GM18861 (cell line): Measurements from ENCODE around the gene JAG1.
"Not testable (repeated sequence)": the region's sequence is repeated elsewhere in the genome, so short reads cannot be mapped to it uniquely, and the experiment has no call there.

Source experiments
- ATAC-seq: cut with Tn5 transposase; IDR thresholded peaks from one replicate; pipeline ENCODE4 v1.9.1; 2021; ENCODE audit not compliant: unreplicated experiment

Gene JAG1

DNA sequence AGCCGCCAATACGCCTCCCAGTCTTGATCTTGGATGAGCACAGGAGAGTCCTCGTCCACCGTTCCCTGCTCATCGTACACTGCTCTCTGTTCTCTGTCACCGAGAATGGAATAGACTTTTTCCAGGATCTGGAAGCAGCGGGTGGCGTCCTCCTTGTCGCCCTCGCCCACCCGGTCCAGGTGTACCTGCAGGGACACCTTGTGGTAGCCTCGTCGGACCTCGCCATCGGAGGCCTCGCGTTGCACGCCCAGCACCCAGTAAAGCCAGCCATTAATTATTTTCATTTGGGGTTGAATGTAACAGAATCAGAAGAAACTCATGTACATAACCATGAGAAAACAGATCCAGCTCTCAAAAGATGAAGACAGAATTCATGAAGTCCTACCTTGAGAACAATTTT, 59.9 kb downstream of the JAG1 start:
- ATAC-seq = no peak

DNA sequence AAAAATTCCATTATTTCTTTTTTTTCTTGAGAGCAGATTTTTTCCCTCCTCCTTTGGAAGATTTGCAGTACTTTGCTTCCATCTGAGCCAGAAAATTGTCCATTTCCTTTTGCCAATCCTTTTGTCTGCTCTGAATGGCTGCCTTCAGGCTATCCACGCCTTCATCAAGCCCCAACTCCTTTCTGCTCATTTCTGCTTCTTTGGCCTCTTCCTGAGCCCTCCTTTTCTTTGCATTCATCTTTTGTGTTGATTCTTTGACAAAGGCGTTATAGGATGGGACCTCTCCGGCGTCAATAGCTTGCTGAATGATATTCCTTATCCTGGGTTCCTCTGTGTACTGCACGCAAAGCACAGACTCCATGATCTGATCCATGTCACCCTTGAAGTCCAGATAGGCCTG, 60.4 kb downstream of the JAG1 start:
- not testable (repeated sequence) for ATAC-seq

DNA sequence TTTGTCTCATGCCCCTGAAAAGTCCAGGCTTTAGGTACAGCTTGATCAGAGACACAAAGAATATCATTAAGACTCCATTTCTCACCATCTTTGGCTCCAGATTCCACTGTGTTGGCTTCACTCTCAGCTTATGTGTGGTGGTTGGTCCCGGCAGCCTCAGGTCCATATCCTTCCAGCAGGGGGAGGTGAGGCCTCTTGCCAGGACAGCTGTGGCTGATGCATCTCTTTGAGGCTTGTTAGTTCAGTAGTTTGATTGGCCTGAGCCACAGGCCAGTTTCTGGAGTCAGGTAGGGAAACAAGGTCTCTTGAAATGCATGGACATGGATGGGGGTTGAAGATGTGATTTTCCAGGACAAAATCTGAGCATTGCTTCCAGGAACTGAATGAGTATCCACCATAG, 62.4 kb downstream of the JAG1 start:
- ATAC-seq = peak; percentile 75

DNA sequence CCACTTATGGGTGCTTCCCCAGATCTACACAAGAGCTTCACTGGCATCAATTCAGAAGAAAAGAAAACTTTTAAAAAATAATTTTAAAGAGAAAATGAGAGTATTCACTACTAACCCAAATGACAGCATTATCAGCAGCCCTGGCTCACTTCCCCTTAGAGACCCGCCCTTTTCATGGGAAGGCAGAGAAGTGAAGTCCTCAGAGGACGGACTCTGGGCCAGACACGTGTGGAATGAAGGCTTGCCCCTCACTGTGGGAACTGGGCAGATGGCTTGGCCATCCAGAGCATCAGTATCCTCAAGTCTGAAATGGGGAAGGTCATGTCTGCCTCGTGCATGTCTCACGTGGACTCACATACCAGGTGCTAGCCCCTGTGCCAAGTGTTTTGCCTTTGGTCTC, 63.5 kb downstream of the JAG1 start:
- ATAC-seq = no peak

DNA sequence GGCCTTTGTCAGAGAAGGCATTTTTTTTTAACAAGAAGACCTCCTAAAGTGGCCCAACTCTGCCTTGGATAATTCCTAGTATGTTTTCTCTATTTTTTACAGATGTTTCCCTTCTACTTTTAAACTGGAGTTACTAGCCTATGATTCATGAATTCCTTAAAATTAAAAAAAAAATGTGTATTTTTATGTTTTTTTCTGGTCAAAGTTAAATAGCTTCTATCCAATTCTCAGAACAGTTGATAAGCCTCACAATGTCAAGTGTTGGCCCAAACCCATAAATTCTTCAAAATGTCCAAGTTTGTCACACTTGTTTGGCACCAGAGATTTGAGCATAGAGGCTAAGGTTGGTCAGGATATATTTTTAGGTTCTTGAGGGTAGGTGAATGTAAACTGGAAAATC, 64.0 kb downstream of the JAG1 start:
- no peak for ATAC-seq

DNA sequence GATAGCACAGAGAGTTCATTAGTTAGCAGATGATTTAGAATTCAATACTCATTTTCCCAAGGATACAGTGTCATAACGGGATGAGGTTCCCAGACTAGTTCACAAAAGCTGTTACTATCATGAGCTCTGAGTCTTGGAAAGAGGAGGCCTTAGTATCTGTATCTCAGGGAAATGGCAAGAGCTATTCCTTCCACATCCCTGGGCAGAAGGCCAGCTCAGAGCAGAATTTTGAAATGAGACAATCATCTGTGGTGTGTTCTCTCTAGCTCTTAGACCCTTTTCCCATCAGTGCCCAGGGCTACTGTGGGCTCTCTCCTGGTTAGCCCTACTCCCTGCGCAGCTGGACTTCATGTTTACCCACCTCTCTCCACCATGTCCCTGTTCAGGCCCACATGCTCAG, 64.5 kb downstream of the JAG1 start:
- ATAC-seq = no peak

DNA sequence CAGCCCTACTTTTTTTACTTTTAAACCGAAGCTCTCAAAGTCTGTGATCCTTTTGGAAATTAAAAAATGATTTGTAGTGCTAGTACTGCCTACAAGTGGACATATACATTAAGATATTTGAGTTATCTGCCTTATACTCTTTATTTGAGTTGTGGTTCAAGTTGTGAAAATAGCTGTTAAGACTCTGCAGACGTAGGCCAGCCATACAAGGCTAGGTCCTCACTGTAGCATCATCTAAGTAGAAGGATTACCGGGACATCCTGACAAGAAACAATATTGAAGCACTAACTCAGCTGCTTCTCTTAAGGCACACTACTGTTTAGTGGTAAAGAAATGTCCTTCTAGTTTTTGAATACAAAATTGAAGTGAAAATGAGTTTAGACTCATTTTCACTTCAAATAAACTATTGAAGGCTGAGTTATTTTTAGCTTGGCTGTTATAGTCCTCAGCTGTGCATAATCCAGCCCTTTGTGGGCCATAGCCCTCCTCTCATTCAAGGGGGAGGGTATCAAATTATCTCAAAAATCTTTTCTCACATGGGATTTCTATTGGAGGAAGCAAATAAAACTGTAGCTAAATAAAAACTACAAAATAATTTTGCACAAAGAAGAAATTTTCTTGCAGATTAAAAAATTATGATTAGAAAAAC, 68.1 kb downstream of the JAG1 start:
- ATAC-seq = no peak

DNA sequence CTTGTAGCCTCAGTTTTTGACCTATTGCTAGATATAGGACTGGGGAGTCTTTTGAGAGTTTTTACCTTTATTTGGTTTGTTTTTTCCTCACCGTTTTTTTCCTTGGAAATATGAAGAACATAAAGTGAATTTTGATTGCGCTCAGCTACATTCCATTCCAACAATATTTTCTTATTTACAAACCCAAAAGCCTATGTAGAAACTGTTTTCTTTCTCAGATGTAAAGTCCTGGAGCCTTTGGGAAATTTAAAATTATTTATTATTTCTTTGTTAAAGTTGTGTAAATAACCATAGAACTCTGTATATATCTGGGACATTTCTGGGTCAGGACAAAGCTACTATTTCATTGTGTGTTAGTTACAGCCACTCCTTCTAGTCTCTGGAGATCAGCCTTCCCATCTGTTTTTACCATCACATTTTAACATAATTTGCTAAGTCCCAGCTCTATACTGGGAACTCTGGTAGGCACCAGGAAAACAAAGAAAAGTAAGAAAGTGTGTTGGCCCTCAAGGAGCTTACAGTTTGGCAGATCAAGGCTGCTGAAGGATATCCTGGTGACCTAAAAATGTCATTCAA, 68.8 kb downstream of the JAG1 start:
- ATAC-seq = no peak

DNA sequence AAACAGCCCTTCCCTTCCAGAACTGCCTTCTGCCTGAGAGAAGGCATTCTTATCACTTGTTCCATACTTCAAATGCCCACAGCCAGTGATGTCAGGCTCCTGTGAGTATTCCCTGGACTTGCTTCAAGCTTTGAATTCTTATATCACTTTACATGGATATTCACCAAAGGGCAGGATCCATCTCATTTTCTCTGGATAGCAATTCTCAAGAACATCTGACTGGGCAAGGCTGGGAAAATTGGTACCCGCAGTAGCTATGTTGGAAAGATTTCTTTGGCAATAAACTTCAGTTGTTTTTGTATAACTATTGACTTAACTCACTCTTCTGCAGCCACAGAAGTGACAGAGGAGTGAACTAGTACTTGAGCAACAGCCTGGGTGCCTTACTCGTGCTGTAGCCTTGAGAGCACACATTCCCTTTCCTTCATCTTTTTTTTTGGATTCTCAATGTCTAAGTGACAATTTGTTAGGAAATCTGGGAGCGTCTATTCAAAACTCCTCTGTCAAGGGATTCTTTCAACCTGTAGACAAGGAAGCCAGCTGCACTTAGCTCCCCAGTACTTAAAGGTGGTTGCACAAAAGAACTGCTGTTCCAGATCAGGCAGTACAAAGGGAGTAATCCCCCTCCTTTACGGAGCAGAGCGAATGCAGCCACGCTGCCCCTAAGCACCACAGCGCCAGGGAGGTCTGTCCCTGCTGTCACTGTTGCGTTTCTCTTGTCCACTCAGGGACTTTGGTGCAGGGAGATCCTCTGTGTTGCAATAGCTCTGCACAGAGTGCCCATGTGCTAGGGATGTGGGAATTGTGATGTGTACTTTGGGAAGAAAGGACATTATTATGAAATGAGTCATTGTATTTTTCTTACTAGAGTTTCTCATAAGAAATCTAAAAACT, 69.6 kb downstream of the JAG1 start:
- no peak for ATAC-seq

DNA sequence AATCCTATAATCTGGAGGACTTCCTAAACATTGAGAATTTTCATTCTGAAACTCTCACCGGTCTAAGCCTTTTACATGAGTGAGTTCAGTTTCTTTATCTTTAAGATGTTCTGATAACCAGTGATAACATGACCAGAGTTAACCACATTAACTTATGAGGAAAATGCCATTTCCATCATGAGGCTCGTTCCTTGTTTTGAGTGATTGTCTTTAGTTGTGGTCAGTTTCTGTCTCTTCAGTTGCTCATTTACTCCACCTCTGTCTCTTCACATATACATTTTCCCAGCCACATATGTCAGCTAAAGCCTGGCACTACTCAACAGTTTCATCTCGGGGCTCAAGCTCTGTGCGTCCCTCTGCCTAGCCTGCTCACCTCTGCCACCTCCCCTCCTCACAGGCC, 70.4 kb downstream of the JAG1 start:
- ATAC-seq = no peak

DNA sequence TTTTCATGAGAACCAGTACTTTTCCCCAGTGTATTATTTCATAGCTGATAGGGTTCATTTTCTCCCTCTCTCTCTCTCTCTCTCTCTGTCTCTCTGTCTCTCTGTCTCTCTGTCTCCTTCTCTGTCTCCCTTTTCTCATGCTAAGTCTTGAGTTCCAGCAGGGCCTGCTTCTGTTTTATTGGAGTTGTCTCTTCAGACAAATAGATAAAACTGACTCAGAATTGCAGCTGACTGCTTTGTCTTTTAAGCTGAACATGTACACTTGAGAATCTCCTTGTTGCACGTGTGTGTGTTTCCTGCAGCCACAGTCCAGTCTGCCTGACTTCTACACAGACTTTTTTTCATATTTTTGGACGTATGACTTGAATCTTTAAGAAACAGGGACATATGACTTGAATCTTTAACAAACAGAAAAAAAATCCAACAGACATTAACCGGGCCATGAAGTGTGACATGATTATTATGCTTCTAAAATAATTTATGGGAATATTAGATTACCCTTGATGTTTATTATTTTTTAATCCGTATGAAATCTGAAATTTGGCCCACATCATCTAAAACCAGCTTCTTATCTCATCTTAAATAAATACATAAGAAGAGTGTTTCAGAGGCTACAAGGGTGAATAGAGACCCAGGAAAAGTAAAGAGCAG, 71.5 kb downstream of the JAG1 start:
- no peak for ATAC-seq

DNA sequence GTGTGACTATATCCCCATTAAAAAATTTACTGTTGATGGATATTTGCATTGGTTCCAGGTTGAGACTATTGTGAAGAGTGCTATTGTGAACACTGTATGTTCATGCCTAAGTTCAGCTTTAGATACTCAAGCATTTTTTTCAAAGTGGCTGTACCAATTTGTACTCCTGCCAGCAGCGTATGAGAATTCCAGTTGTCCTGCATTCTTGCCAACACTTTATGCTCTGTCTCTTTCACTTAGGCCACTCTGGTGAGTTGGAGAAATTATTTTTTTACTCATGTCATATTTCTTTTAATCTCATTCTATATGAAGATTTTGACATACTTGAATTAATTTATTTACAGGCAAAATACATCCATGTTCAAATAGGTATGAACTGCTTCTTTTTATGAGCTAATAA, 76.2 kb downstream of the JAG1 start:
- ATAC-seq = no peak

DNA sequence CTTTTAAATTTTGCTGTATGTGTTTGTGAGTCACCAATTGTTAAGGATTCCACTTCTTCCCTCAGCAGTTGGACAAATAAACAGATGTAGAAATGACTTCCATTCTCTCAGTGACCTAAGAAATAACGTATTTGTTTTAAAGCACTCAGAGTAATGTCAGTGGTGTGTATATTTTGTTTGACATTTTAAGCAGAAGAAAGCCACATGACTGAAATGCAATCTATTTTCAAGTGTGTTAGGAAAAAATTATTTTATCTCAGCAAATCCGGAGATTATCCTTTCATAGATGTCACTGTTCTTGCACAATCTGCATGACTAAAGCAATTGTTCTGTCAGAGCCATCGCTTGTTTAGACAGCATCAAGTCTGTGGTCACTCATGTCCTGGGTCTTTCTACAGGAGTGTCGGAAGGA, 77.1 kb downstream of the JAG1 start:
- ATAC-seq = no peak

DNA sequence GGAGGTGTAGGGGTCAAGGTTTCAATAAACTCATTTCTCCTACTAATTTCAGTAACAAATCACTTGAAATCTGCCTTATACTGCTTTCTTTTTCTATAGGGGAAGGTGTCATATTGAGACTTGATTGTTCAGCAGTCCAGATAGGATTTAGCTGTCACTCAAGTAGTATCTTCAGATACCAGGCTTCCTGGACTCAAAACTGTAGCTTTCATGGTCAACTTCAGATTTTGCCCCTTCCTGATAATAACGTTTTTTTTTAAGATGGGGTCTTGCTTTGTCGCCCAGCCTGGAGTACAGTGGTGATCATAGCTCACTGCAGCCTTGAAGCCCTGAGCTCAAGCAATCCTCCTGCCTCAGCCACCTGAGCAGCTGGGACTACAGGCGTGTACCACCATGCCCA, 77.8 kb downstream of the JAG1 start:
- no peak for ATAC-seq

DNA sequence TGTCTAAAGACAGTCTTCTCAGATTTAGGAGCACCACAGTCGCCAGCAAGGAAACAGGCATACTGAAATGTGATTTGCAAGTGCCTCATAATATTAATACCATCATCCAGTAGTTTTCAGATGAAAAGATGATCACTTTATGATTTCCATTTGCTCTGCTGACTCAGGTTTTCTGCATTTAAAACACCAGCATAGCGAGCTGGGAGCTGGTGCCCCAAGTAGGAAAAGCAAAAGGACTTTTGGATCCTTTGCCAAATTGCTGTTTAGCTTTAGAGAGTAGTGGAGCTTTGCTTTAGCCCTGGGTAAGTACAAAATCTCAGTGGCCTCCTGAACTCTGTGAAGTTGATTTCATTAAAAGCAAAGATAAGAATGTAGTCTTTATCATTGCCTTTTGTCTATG, 78.5 kb downstream of the JAG1 start:
- no peak for ATAC-seq

DNA sequence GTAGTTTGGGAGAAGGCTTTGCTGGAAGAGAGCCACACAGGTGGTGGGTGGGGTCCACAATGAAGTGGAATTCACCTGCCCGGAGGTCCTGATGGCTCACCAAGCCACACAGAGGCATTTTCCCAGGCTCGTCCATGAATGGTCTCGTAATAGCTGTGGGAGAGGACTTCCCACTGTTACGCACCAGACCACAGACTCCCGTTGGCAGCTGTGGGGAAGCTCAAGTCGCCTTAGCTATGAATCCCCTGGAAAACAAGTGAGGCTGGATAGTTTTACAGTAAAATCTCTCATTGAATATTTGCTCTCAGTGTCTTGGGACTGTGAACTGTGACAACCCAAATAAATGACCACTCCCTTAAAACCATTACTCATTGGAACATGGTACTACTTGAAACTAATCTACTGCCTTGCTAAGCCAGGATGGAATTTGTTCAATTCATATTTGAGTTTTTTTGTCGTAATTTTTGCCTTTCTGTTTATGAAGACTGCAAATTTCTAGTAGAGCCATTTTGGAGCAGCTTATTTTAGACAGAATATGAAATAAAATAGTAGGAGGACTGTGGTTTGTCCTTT, 79.4 kb downstream of the JAG1 start:
- no peak for ATAC-seq

DNA sequence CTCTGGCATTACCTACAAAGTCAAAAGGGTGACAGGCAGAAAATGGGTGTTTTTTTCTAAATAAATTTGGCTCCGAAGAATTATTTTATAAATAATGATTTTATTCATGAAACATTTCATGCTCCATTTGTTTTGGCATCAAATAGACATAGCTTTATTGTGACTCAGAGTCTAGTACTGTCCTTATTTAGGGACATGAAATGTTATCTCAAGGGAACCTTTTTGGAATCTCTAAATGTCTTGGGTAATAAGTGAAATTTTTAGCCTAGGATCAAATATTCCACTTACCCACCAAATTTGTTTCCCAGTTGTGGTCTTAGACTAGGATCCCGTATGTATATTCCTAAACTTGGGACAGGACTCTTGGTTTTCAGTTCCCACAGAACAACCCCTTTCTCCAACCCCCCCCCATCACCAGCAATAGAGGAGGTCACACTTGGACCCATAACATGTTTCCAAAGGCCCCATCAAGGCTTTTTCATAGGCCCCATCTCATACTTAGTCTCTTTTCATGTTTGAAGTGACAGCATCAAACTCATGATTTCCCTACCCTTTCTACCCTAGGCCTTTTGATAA, 81.8 kb downstream of the JAG1 start:
- no peak for ATAC-seq

DNA sequence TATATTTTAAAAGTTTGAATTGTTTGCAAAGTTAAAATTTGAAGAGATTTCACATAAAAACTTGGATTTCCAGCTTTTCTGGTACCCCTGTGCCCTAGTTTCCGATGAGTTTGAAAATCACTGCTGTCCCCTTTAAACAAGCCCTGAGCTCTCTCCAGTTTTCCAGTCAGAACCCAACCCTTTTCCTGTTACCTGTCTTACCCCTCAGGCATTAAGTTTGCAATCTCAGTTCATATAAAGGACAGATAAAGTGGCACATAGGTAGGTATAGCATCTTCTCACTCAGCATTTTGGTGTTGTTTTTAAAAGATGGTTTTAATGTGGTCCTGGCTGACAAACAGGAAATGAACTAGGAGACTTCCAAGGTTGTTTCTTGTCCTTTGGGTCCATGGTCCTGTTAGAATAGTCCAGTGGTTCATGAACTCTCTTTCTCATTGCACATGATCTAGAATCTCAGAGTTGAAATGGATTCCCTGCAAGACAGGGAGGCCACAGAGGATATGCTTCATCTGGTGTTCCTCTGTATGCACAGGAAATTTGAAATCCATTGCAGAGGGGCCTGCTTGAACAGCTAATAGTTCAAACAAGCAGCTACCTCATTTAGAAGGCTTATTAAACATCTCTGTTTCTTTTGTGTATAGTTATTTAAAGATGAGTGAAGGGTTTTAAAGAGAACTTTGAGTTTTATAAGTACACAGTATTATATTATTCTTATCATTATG, 82.7 kb downstream of the JAG1 start:
- no peak for ATAC-seq

DNA sequence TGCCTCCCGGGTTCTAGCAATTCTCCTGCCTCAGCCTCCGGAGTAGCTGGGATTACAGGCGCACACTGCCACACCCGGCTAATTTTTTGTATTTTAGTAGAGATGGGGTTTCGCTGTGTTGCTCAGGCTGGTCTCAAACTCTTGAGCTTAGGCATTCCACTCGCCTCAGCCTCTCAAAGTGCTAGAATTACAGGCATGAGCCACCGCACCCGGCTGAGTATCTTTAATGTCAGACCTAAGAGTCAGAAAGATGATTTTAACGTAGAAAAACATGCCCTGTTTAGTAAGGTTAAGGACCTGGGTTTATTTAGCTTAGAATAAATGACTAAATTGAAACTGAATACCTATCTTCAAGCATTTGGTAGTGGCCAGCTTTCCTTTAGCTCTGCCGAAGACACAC, 83.4 kb downstream of the JAG1 start:
- not testable (repeated sequence) for ATAC-seq
